Measurements from ENCODE around the gene GP1BB. TPM values are rescaled to one million over a fixed set of nuclear protein-coding genes. Genes with fewer than 3 reads are reported as not detected.

The GP1BB gene
- total RNA-seq, 2 donors from 2014 or later, result 0.48 to 0.62 TPM

GRCh38 chr22:19744350-19745006, 21.1 kb downstream of the GP1BB start:
- no peak for TF ChIP-seq CTCF (conservative IDR thresholded peaks at IDR 0.05)

GRCh38 chr22:19745155-19746101, 22.1 kb downstream of the GP1BB start:
- Histone ChIP-seq H3K27me3 (ENCODE audit: control insufficient read depth, insufficient read depth, low read length, poor library complexity, severe bottlenecking) (no peaks in the 10 kb centered on the region), H3K27ac (ENCODE audit: low read depth, low read length) (no peak overlapping the region), H3K4me1 (ENCODE audit: control insufficient read depth, insufficient read depth, low read length) (peaks cover 4% of the 10 kb centered on the region), H3K4me3 (ENCODE audit: low read length) (no peak overlapping the region), H3K9ac (ENCODE audit: extremely low read depth, low read length, poor library complexity, severe bottlenecking) (no peak overlapping the region), H3K9me3 (ENCODE audit: control insufficient read depth, low read length) (no peaks in the 10 kb centered on the region), H3K36me3 (ENCODE audit: control insufficient read depth, insufficient read depth, low read length) (no peaks in the 10 kb centered on the region)
- Mint-ChIP-seq H3K4me1 (no peaks in the 10 kb centered on the region), H3K9me3 (no peaks in the 10 kb centered on the region), H3K27me3 (ENCODE audit: insufficient read depth) (no peaks in the 10 kb centered on the region), H3K4me3 (no peak overlapping the region), H3K27ac (no peak overlapping the region), H3K36me3 (ENCODE audit: low read depth) (no peaks in the 10 kb centered on the region)
- WGBS, 2 experiments (ENCODE audit: insufficient coverage in 1 of 2, insufficient read length in 1 of 2), result 85 to 89% methylated on average over 12 to 24 of the region's 24 CpGs
- TF ChIP-seq CTCF (conservative IDR thresholded peaks at IDR 0.05), result no peak
- peak; percentile 60 for DNase-seq

More at GRCh38 chr22:19744350-19745006, 21.1 kb downstream of the GP1BB start:
- H3K27me3 ChIP-seq (ENCODE audit: control insufficient read depth, insufficient read depth, low read length, poor library complexity, severe bottlenecking), result no peaks in the 10 kb centered on the region
- H3K36me3 Mint-ChIP-seq (ENCODE audit: low read depth), result no peaks in the 10 kb centered on the region
- WGBS, 2 experiments (ENCODE audit: insufficient coverage in 1 of 2, insufficient read length in 1 of 2), result 89 to 92% methylated on average over 11 to 13 of the region's 13 CpGs
- H3K9ac ChIP-seq (ENCODE audit: extremely low read depth, low read length, poor library complexity, severe bottlenecking), result no peak overlapping the region
- no peaks in the 10 kb centered on the region for H3K4me1 ChIP-seq (ENCODE audit: control insufficient read depth, insufficient read depth, low read length)
- no peak overlapping the region for H3K4me3 Mint-ChIP-seq
- no peak overlapping the region for H3K27ac Mint-ChIP-seq
- no peak for DNase-seq
- no peak overlapping the region for H3K4me3 ChIP-seq (ENCODE audit: low read length)
- H3K4me1 Mint-ChIP-seq, result no peaks in the 10 kb centered on the region
- H3K36me3 ChIP-seq (ENCODE audit: control insufficient read depth, insufficient read depth, low read length), result no peaks in the 10 kb centered on the region
- no peak overlapping the region for H3K27ac ChIP-seq (ENCODE audit: low read depth, low read length)
- H3K27me3 Mint-ChIP-seq (ENCODE audit: insufficient read depth), result no peaks in the 10 kb centered on the region
- H3K9me3 ChIP-seq (ENCODE audit: control insufficient read depth, low read length), result no peaks in the 10 kb centered on the region
- no peaks in the 10 kb centered on the region for H3K9me3 Mint-ChIP-seq

- Mint-ChIP-seq H3K36me3 (ENCODE audit: low read depth) (no peaks in the 10 kb centered on the region), H3K9me3 (no peaks in the 10 kb centered on the region), H3K27me3 (ENCODE audit: insufficient read depth) (no peaks in the 10 kb centered on the region), H3K27ac (no peak overlapping the region), H3K4me1 (peaks cover 6% of the 10 kb centered on the region), H3K4me3 (no peak overlapping the region)
- WGBS, 2 experiments (ENCODE audit: insufficient coverage in 1 of 2, insufficient read length in 1 of 2), result 95 to 98% methylated on average over 9 to 13 of the region's 13 CpGs
- Histone ChIP-seq H3K9me3 (ENCODE audit: control insufficient read depth, low read length) (no peaks in the 10 kb centered on the region), H3K27ac (ENCODE audit: low read depth, low read length) (no peak overlapping the region), H3K9ac (ENCODE audit: extremely low read depth, low read length, poor library complexity, severe bottlenecking) (no peak overlapping the region), H3K36me3 (ENCODE audit: control insufficient read depth, insufficient read depth, low read length) (no peaks in the 10 kb centered on the region), H3K27me3 (ENCODE audit: control insufficient read depth, insufficient read depth, low read length, poor library complexity, severe bottlenecking) (peaks cover 2% of the 10 kb centered on the region), H3K4me1 (ENCODE audit: control insufficient read depth, insufficient read depth, low read length) (peaks cover 13% of the 10 kb centered on the region), H3K4me3 (ENCODE audit: low read length) (no peak overlapping the region)
- no peak for DNase-seq
- no peak for TF ChIP-seq CTCF (conservative IDR thresholded peaks at IDR 0.05)
Measured at GRCh38 chr22:19746726-19747125, 23.4 kb downstream of the GP1BB start.
